ENCODE measurements around the gene HOMER3.

The HOMER3 gene

DNA sequence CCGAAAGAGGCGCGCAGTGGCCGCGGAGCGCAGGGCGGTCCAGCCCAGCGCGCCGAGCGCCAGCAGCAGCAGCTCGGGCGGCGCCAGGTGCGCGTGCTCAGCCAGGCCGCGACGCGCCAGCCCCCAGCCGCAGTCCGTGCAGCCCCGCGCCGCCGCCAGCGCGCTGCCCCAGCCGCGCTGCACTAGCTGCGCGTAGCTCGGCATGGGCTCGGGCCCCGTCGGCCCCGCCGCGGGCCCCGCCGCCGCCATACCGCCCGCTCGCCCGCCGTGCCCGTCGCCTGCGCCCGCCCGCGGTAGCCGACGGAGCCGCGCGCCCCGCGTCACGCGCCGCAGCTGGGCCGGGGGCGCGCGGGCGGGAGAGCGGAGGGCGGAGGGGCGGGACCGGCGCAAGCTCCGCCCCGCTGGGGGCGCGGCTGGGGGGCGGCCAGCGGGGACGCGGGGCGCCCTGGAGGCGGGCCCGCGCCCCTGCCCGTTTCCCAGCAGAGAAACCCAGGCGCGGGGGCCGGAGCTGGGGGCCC lies 45.1 kb downstream of the HOMER3 start, which contains the start of gene CERS1:
TSS of gene CERS1 (minus strand) at position 335 of the 518 bp plus-strand sequence. CDS start at position 249, 86 bp downstream.
- Histone ChIP-seq H3K27ac (ENCODE audit: low read depth, low read length, poor library complexity, severe bottlenecking) (no peak within 1 kb of the TSS), H3K9ac (ENCODE audit: low read length) (no peak within 1 kb of the TSS), H3K4me3 (ENCODE audit: low read depth, low read length, poor library complexity, severe bottlenecking) (peak within 1 kb of the TSS; percentile 27), H3K36me3 (ENCODE audit: insufficient read depth, low read length) (peaks cover 13% of the 10 kb centered on the region), H3F3A (ENCODE audit: insufficient read depth, low read length) (no peaks in the 10 kb centered on the region), H3K27me3 (ENCODE audit: insufficient read depth, low read length) (no peaks in the 10 kb centered on the region), H3K4me2 (ENCODE audit: low read length) (peak within 1 kb of the TSS; percentile 33; the same call in 1 of the 2 replicates), H3K9me2 (ENCODE audit: low read depth, low read length) (no peaks in the 10 kb centered on the region), H3K9me3 (ENCODE audit: low read length) (no peaks in the 10 kb centered on the region), H3K79me2 (ENCODE audit: insufficient read depth, low read length) (no peaks in the 10 kb centered on the region), H2AFZ (ENCODE audit: low read length) (no peak within 1 kb of the TSS), H4K20me1 (ENCODE audit: insufficient read depth, low read length) (no peaks in the 10 kb centered on the region), H3K4me1 (ENCODE audit: insufficient read depth, low read length, severe bottlenecking) (no peaks in the 10 kb centered on the region)
- TF ChIP-seq EZH2 (IDR thresholded peaks at IDR 0.05; ENCODE audit: borderline replicate concordance, low read length): no peak
- TF ChIP-seq, protein P1, sequence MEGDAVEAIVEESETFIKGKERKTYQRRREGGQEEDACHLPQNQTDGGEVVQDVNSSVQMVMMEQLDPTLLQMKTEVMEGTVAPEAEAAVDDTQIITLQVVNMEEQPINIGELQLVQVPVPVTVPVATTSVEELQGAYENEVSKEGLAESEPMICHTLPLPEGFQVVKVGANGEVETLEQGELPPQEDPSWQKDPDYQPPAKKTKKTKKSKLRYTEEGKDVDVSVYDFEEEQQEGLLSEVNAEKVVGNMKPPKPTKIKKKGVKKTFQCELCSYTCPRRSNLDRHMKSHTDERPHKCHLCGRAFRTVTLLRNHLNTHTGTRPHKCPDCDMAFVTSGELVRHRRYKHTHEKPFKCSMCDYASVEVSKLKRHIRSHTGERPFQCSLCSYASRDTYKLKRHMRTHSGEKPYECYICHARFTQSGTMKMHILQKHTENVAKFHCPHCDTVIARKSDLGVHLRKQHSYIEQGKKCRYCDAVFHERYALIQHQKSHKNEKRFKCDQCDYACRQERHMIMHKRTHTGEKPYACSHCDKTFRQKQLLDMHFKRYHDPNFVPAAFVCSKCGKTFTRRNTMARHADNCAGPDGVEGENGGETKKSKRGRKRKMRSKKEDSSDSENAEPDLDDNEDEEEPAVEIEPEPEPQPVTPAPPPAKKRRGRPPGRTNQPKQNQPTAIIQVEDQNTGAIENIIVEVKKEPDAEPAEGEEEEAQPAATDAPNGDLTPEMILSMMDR (IDR thresholded peaks at IDR 0.05; ENCODE audit: low read length): no peak

DNA sequence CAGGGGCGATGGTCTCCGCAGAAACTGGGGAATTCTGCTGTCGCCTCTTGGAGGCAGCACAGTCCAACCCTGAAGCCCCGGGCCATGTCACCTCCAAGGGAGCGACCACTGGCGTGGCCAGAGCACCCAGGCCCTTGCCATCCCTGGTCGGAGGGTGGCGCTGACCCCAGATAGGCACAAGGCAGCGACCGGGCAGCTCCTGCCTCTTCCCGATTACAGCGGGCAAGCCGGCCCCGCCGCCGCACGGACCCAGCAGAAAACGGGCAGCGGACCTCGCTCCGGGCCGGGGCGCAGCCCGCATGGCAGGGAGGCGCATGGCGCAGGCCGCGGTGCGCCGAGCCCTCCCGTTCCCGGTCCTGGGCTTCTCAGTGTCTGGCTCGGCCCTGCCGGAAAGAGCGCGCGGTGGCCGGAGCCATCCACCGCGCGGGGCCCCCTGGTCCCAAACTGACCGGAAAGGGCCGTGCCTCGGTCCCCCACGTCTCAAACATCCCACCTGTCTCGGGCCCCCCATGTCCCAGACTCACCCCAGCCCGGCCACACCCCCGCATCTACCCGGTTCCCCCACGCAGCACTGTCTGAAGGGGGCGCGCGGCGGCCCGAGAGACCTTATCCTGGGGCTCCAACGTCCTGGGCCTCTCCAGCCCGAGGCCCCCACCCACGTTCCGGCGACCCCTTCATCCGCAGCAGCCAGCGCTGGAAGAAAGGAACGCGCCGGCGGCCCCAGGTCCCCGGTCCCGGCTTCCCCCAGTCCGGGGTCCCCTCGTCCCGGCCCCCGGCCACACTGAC lies 45.8 kb downstream of the HOMER3 start:
- Histone ChIP-seq H3K9ac (ENCODE audit: low read length) (no peak overlapping the region), H3K4me3 (ENCODE audit: low read depth, low read length, poor library complexity, severe bottlenecking) (peak overlapping the region; percentile 27), H3F3A (ENCODE audit: insufficient read depth, low read length) (no peaks in the 10 kb centered on the region), H3K27me3 (ENCODE audit: insufficient read depth, low read length) (no peaks in the 10 kb centered on the region), H3K36me3 (ENCODE audit: insufficient read depth, low read length) (peaks cover 11% of the 10 kb centered on the region; the same call in 1 of the 2 replicates), H3K79me2 (ENCODE audit: insufficient read depth, low read length) (no peaks in the 10 kb centered on the region), H3K9me2 (ENCODE audit: low read depth, low read length) (no peaks in the 10 kb centered on the region), H3K4me2 (ENCODE audit: low read length) (peak overlapping the region; percentile 33; the same call in 1 of the 2 replicates), H3K9me3 (ENCODE audit: low read length) (no peaks in the 10 kb centered on the region), H3K27ac (ENCODE audit: low read depth, low read length, poor library complexity, severe bottlenecking) (no peak overlapping the region), H2AFZ (ENCODE audit: low read length) (no peak overlapping the region), H4K20me1 (ENCODE audit: insufficient read depth, low read length) (no peaks in the 10 kb centered on the region), H3K4me1 (ENCODE audit: insufficient read depth, low read length, severe bottlenecking) (no peaks in the 10 kb centered on the region)
- TF ChIP-seq, protein P1 (IDR thresholded peaks at IDR 0.05; ENCODE audit: low read length): no peak
- TF ChIP-seq EZH2 (IDR thresholded peaks at IDR 0.05; ENCODE audit: borderline replicate concordance, low read length): no peak

DNA sequence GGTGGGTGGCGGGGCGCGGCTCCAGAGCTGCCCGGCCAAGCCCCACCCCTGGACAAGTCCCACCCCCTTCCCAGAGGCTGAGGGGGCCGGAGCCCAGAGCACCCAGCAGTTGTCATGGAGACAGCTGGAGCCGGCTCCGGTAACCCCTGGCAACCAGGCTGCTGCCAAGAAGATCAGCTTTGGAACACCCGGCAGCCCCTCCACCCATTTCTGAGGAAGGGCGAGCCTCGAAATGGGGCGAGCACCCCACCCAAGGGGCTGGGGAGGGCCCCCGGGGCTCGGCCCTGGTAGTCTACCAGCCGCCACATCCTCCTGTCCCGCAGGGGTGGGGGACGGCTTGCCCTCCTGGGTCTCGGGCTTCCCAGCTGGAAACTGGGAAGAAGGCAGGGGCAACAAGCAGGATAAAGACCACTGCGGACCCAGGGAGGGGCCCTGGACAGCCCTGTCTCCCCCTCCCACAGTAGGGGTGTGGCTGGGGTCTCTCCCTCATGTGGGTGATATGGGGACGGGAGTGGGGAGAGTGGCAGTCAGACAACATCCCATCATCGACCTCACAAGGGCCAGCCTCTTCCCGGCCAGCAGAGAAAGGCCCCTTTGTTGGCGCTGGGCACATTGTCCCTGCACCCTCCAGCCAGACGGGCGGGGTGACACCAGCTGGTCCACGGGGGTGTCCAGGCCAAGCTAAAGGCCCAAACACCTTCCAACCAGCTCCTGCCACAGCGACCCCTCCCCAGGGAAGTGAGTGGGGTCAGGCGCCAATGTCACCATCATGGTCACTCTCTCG lies 46.6 kb downstream of the HOMER3 start:
- Histone ChIP-seq H3K9ac (ENCODE audit: low read length) (no peak overlapping the region), H3K27me3 (ENCODE audit: insufficient read depth, low read length) (no peaks in the 10 kb centered on the region), H3K4me1 (ENCODE audit: insufficient read depth, low read length, severe bottlenecking) (no peaks in the 10 kb centered on the region), H3K4me3 (ENCODE audit: low read depth, low read length, poor library complexity, severe bottlenecking) (no peak overlapping the region), H3K9me2 (ENCODE audit: low read depth, low read length) (no peaks in the 10 kb centered on the region), H3K79me2 (ENCODE audit: insufficient read depth, low read length) (no peaks in the 10 kb centered on the region), H3K4me2 (ENCODE audit: low read length) (no peak overlapping the region), H3F3A (ENCODE audit: insufficient read depth, low read length) (no peaks in the 10 kb centered on the region), H2AFZ (ENCODE audit: low read length) (no peak overlapping the region), H3K9me3 (ENCODE audit: low read length) (no peaks in the 10 kb centered on the region), H3K27ac (ENCODE audit: low read depth, low read length, poor library complexity, severe bottlenecking) (no peak overlapping the region), H3K36me3 (ENCODE audit: insufficient read depth, low read length) (peaks cover 5% of the 10 kb centered on the region; the same call in 1 of the 2 replicates), H4K20me1 (ENCODE audit: insufficient read depth, low read length) (no peaks in the 10 kb centered on the region)
- TF ChIP-seq, protein P1 (IDR thresholded peaks at IDR 0.05; ENCODE audit: low read length): no peak
- TF ChIP-seq EZH2 (IDR thresholded peaks at IDR 0.05; ENCODE audit: borderline replicate concordance, low read length): no peak

Measured in OCI-LY1 (cell line).